NCI-H2171 treated with DMSO at 0.1 percent for 48 hours (cell line): Measurements from ENCODE around the gene CMBL.
"Not testable (repeated sequence)": the region's sequence is repeated elsewhere in the genome, so short reads cannot be mapped to it uniquely, and the experiment has no call there.

Experiments
- DNase-seq: peaks from one replicate; lab custom pipeline; 2025; lab: John Stamatoyannopoulos, UW

CMBL gene

DNA sequence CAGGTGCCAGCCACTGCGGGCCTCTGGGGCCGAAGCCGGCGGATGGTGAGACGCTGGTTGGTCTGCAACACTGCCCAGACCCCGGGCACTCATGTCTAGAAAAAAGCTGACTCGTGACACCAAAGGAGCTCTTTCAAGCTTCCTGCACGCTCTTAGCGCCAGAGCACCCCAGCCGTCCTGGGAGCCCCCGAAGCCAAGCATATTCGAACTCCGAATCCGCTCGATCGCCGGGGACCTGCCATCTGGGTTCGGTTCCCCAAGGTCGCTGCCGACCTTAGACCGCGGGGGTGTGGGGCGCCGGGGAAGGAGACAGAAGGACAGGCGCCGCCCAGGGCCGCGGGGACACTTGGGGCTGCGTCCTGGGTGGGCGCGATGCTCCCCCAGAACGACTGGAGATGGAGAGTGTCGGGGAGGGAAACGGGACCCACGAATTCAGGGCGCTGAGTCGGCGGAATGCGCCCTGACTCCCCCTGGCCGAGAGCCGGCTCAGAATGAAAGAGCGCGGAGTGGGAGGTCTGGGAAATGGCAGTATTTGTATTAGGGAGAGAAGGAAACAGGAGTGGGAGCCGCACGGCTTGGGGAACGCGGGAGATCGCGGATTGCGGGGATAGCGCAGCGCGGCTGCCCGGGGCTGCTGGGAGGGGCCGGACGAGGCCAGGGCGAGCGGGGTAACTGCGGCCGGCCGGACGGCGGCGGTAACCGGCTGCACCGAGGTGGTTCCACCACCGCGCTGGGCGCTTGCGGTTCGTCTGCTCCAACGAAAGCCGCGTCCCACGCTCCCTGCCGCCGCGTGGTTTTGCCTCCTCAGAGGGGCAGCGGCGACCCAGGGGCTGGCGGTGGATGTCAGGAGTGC lies 25.7 kb upstream of the CMBL start:
- no peak for DNase-seq

DNA sequence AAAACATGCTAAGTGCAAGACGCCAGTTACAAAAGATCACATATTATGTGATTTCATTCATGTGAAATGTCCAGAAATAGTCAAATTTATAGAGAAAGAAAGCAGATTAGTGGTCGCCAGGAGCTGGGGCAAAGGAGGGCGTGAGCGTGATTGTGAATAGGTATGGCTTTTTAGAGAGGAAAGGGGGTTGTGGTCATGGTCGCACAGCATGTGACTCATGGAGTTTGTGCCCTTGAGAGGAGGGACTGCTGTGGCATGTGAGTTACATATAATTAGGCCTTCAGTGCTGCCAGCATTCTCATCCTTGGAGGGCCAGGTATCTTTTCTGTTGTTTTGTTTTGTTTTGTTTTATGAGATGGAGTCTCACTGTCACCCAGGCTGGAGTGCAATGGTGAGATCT lies 24.6 kb upstream of the CMBL start:
- DNase-seq: no peak

- peak; percentile 69 for DNase-seq
Measured at GRCh38 chr5:10331341-10331796, 23.7 kb upstream of the CMBL start.

GRCh38 chr5:10330511-10331230 lies 23.0 kb upstream of the CMBL start:
- DNase-seq: no peak

DNA sequence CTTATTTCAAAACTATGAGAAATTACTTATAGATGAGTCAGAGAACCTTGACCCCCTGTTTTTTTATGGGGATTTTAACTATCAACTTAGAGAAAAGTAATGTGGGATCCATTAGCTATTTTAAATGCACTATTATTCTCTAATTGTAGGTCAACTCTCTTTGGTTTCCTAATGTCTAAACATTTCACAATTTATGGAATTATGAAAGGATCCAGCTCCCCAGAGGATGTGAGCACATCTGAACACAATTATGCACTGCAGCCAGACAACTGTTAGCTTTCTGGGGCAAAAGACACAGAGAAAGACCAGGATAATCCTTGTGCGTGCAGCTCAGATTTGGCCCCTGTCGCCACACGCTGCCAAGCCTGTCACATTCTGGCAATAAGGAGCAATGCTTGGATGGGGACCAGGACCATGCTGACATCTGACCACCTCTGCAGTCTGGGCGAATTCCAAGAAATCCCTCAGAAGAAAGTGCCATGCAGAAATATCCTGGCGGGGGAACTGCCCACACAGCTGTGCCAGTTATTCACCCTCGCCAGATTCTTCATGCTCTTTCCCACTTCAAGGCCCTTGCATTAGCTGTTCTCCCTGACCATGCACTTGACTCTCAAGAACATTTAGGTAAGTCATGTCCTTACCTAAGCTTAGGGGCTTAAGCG lies 22.2 kb upstream of the CMBL start:
- no peak for DNase-seq

DNA sequence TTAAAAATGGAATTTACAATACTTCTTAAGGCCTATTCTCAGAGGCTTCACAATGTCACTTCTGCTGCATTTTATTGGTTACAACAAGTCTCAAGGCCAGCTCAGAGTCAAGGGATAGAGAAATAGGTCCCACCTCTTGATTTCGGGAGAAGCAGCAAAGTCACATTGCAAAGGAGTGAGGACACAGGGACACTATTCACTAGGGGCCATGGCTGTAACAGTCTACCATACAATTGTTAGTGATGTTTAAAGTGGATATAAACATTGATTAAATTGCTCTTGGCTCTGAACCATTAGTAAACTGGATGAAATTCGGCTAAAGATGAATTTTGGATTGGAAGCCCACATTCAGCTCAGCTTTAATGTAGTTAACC lies 21.7 kb upstream of the CMBL start:
- no peak for DNase-seq

- no peak for DNase-seq
Measured at GRCh38 chr5:10328323-10328722, 20.6 kb upstream of the CMBL start.

- DNase-seq: no peak
Measured at GRCh38 chr5:10324518-10325370, 17.0 kb upstream of the CMBL start.

DNA sequence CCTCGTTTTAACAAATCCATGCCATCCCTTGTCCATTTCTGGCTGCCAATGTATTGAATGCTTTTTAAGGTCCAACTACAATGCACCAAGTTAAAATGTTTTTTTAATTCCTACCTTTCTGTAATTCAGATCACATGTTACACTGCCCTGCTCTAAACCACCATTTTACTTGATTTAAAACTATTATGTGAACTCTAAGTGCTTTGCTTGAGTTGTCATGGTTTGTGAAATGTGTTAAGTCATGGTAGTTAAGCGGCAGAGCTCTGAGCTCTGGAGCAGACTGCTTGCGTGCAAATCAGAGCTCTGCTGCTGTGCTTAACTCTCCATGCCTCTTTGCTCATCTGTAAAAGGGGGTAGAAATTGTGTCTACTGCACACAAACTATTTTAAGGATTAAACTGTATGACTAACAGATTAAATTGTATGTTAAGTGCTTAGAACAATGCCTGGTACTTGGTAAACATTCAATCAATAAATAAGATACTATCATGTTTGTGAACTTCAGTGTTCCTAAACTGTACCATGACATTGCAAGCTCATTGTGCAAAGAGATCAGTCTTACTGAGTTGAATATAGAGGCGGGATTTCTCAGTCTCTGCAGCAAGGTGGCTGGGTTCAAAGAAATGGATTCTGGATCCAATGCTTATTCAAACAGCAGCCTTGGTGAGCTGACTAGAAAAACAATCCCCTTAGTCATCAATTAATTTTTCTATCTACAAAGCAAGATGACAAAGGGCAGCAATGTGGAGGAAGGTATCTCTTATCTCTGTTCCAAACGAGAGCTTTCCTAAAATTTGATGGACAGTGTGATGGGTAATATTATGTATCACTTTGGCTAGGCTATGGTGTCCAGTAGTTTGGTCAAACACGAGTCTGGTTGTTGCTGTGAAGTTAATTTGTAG lies 16.1 kb upstream of the CMBL start:
- DNase-seq: no peak

DNA sequence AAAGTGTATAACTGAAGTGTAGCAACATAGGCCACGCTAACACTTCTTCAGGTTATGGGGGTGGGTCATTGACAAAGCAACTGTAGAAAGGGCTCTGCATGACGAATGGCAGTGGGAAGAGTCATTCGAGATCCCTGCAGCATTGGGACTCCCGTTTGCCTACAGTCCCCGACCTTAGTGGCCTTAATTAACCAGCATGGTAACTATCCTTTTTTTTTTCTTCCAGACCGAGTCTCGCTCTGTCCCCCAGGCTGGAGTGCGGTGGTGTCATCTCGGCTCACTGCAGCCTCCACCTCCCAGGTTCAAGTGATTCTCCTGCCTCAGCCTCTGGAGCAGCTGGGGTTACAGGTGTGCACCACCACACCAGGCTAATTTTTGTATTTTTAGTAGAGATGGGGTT lies 14.2 kb upstream of the CMBL start:
- no peak for DNase-seq

- no peak for DNase-seq
Measured at GRCh38 chr5:10320793-10321192, 13.1 kb upstream of the CMBL start.

DNA sequence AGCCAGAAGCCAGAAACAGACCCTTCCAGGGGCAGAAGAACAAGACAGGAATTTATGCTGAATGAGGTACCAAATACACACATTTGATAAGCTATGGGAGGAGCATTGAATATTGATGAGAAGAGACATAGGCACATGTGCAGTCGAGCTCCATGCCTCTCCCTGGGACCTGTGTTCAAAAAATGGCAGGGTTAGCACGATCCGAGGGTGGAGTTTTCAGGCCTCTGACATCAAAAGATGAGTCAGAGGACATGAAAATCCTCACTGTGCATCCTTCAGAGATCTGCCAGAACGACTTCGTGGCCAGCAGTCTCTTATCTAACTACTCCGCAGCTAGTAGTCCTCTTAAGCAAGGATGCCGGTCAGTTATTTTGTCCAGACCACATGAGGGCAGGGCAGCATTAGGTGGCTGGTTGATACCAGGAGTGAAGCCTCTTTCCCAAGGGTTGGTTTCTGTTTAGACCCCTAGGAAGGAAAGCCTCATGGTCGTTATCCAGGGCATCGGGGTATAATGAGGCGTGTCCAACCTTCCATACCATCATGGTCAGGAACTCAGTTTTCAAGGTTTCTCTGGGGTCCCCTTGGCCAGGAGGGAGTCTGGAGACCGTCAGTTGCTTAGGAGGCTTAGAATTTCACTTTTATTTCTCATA lies 11.6 kb upstream of the CMBL start:
- DNase-seq: no peak

GRCh38 chr5:10317825-10318682 lies 10.4 kb upstream of the CMBL start:
- peak; percentile 30 for DNase-seq

DNA sequence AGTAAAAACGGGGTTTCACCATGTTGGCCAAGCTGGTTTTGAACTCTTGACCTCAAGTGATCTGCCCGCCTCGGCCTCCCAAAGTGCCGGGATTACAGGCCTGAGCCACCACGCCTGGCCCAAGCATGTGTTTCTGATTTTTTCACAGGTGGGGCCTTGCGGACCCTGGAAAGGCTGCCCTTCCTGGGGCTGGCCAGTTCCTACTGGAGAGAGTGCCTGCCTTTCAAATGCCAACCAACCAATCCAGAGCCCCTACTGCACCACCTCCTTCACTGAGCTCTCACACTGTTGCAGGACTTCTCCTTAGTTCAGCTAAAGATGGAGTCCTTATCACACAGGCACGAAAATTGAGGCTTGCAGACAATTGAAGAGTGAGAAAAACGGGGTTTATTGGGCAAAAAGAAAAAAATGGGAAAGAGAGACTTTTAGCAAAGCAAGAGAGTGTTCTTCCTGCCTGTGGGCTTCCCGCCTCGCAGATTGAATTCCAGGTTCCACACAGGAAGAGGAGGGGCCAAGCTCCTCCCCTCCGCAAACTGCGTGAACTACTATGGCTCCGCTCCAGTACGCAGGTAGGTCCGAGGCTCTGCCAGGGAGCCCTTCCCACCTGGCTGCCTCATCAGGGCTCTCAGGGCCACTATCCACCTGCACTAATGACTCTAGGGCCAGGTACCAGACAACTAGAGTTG lies 8.3 kb upstream of the CMBL start:
- DNase-seq: no peak

DNA sequence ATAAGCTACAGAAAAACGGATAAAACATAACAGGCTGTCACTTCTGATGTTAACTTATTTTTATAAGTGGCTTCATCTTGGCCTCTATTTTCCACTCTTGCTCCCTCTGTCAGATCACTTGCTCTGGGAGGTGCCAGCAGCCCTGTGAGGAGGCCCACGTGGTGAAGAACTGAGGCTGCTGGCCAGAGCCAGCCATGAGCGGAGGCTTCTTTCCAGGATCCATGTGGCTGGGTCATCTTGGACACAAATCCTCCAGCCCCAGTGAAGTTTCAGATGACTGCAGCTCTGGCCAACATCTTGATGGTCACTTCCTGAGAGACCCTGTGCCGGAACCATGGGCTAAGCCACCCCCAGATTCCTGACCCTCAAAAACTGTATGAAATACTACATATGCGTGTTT lies 7.5 kb upstream of the CMBL start:
- no peak for DNase-seq

DNA sequence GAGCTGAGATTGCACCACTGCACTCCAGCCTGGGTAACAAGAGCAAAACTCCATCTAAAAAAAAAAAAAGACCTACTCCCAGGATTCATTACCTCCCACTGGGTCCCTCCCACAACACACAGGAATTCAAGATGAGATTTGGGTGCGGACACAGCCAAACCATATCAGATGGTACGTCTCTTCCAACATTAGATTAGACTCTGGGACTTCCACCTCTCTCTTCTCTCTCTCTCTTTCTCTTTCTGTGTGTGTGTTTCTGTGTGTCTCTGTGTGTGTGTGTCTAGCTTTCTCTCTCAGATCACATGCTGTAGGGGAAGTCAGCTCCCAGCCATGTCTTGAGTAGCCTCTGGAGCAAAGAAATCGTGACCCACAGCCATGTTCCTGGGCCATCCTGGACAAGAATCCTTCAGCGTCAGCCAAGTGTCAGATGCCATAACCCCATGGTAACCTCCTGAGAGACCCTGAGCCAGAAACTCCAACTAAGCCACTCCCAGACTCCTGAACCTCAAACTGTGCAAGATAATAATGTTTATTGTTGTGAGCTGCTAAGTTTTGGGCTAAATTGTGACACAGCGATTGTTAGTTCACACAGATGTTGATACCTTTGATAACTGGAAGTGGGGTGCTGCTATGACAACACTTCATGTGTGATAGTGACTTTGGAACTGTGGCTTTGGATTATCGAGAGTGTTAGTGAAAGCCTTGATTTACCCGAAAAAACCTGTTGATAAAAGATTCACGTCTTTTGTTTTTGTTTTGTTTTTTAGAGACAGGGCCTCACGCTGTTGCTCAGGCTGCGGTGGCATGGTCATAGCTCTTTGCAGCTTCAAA lies 4.1 kb upstream of the CMBL start:
- no peak for DNase-seq

DNA sequence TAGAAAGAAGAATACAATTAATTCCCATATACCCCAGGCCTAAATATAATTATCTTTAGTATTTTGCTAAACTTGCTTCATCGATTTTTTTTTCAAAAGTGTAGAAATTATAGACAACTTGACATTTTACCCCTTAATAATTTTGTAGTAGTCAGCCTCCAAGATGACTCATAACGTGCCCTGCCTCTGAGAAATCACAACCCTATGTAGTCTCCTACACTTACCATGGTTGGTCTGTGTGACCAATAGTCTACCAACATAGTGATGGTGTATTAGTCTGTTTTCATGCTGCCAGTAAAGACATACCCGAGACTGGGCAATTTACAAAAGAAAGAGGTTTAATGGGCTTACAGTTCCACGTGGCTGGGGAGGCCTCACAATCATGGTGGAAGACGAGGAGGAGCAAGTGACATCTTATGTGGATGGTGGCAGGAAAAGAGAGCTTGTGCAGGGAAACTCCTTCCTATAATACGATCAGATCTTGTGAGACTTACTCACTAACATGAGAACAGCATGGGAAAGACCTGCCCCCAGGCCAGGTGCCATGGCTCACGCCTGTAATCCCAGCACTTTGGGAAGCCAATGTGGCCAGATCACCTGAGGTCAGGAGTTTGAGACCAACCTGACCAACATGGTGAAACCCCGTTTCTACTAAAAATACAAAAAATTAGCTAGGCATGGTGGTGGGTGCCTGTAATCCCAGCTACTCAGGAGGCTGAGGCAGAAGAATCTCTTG lies 3.3 kb upstream of the CMBL start:
- not testable (repeated sequence) for DNase-seq
